Urothelium cell line (cell line): ENCODE results near the gene PHLPP1.

Experiments used
- DNase-seq: peaks from one replicate; pipeline ENCODE4 v3.0.0; 2011; ENCODE audit warnings: low spot score, mixed read lengths
- FAIRE-seq: peaks from 2 replicates; lab custom pipeline; 2011; peaks lifted over from hg19 to GRCh38; lab: Jason Lieb, UNC

PHLPP1 gene

DNA sequence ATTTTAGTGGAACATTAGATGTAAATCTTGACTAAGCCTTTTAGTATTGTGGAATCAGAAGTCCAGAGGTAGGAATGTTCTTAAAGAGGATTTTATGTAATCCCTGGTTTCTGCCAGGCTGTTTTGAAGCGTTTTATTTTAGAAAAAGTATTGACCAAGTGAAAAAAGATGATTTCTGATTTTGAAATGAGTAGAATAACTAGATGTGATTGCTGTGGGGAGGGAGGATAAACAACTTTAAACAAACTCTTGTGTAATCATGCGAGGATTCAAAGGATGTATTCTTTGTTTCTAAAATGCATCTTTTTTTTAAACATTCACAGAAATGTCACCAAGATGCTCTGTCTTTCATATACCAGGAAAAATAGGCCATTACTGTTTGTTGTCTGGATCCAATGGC, 53.9 kb downstream of the PHLPP1 start:
- DNase-seq (no peak), FAIRE-seq (no peak)

DNA sequence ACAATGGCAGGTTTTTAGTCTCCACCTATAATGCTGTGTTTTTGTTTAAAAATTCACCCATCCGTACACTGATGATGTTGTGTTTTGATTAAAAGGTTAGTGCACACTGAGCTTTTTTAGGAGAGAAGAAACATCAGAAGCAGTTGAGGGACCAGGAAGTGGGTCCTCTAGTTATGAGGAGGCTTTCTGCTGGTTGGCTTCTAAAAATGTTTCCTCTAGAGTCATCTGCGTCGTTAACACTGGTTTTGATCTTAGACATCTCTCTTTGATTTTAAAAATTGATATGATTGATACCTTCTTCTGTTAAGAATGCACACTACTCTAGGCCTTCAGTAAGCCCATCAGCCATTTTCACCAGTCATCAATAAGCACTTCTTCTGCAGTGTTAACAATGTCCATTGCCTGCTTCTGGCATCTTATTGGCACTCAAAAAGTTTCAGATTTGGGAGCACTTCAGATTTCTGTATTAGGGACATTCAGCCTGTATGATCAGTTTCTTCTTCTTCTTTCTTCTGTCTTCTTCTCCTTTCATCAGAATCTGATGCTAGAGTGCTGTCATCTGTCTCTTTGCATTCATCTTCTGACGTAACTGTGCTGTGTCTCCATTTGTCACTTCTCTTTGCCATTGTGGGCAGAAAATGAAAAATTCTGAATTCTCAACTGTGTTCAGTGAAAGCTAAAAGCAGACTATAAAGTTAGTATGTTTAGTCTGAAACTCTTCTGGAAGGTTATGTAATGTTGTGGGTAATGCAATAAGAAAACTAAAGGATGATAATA, 56.3 kb downstream of the PHLPP1 start:
- FAIRE-seq: no peak

DNA sequence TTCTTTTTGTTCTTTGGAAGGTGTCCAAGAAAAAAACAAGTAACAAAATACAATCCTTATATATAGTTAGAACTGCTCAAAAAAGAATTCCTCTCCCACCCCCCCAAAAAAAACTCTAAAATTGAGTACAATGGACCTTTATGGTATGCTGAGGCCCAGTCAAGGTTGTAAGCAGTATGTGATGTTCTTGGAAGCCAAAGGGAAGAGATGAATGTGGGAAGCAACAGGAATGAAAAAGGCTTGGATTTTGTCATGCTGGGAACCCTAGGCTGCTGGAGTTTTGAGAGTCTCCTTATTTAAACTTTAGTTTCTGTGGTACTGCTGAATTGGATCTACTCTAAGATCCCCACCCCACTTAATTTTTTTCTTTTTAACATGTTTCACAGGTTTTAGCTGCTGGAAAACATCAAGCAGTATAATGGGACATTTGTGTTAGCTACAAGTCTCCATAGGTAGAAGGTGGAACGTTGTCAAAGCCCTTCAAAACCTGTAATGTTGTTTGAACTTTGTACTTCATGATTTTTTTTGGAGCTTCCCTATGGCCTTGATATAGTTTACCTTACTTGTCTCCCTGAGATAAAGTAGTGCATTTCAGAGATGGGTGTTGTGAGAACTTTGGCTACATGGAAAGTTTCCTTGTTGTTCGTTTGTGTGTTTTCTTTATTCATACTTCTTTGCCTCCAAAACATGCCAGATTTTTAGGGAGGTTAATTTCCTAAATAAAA, 57.7 kb downstream of the PHLPP1 start:
- DNase-seq: no peak
- no peak for FAIRE-seq

More for the DNA sequence above, 56.3 kb downstream of the PHLPP1 start:
- DNase-seq: no peak

DNA sequence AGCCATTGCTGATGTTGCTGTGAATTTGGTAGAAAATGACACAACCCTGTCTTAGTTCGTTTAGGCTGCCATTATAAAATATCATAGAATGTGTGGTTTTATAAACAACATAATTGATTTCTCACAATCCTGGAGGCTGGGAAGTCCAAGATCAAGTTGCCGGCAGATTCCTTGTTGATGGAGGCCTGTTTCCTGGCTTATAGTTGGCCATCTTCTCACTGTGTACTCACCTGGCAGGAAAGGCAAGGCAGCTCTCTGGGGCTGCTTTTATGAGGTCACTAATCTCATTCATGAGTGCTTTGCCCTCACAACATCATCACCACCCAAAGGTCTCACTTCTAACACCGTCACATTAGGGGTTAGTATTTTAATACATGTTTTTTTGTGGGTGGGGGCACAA, 58.4 kb downstream of the PHLPP1 start:
- DNase-seq (no peak), FAIRE-seq (no peak)

DNA sequence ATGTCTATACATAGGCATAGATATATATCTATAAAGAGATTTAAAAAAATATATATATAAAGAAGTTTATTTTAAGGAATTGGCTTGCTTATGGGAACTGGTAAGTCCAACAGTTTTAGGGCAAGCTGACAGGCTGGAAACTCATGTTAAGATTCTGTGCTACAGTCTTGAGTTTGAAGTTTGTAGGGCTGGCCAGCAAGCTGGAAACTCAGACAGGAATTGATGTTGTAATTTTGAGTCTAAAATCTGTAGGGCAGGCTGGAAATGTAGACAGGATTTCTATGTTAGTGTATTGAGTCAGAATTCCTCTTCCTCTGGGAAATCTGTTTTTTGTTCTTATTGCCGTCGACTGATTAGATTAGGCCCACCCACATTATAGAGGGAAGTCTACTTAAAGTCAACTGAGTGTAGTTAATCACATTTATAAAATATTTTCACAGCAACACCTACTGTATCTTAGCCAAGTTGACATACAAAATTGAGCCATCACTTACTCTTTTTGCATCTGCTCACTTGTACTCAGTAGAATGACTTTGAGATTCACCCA, 60.8 kb downstream of the PHLPP1 start:
- DNase-seq (no peak), FAIRE-seq (no peak)

DNA sequence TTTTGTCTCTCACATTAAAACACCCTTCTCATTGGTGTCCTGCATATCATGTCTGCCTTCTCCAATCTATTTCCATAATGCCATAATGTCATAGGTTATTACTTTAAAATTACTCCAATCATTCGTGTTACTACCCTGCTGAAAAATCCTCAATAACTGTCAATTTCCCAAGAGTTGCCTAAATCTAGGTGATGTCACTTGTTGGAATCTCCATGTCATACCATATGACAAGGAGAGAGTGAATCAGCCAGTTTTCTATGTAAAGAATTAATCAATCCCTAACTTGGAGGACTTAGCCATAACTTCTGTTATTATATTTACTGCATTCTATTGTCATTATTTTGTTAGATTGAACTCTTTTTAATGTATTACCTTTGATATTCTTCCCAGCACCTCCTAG, 62.5 kb downstream of the PHLPP1 start:
- FAIRE-seq: no peak
- no peak for DNase-seq

DNA sequence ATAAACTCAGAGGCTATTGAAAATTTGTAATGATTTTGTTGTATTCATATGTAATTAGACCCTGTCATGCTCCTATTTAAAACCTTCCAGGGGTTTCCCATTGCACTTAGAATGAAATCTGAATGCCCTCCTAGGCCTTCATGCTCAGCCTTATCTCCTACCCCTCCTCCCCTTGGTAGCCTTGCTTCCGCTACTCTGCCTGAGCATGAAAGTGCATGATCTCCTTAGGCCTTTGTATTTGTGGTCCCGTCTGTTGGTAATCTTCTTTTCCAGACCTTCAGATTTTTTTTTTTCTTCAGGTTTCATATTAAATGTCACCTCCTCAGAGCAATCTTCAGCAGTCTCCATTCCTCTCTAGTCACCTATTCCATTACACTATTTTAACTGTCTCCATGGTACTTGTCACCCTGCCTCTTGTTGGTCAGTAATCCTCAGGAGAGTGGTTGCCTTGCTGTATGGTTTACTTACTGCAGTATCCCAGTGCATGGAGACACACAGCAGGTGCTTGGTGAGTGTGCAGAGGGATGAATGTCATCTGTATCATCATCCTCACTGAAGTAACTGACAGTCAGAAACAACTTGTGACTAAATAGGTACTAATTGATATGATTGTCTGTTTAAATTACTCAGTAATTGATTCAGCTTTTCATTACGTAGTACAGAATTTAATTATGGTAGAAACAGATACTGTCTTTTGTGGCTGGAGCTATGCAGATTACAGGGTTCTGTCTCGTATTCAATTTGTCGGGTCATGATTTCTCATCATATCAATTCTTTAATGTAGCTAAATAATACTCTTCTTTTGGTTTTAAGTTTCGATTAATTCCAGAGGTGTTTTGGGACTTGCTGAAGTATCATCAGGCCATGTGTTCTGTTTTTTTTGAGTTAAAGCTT, 63.9 kb downstream of the PHLPP1 start:
- FAIRE-seq (no peak), DNase-seq (no peak)

DNA sequence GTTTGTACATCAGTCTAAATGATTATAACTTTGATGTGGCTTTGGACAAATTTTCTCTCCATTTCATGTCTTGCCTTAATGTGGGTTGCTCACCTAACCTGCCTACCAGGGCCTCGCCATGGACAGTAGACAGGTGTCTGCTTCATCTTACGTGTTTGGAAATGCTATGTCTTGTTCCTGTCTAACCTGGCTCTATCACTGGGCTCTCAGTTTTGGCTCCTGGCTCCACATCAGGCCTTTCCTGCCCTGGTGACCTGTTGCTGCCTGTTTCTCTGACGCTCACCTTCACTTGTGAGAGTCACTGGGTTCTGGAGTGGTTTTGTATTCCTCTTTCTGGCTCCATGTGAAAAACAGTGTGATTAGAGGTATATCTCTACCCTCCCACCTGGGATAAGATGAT, 65.9 kb downstream of the PHLPP1 start:
- DNase-seq: no peak
- no peak for FAIRE-seq

DNA sequence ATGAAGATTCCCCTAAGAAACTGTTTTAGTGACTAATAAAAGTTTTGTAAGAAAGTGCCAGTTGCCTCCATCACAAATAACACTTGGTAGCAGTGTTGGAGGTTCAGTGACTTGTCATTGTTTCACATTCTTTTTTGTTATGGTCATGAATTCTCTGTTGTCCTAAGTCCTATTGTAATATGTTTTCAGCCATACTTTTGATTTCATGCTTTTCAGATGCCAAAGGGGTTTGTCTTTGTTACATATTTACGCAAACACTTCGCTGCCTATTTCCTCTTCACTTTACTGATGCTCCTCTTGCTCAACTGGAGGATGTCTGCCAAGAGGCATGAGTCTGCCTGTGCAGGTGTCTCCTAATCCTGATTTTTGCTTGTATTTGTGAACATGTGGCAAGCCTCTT, 66.6 kb downstream of the PHLPP1 start:
- DNase-seq (no peak), FAIRE-seq (no peak)

DNA sequence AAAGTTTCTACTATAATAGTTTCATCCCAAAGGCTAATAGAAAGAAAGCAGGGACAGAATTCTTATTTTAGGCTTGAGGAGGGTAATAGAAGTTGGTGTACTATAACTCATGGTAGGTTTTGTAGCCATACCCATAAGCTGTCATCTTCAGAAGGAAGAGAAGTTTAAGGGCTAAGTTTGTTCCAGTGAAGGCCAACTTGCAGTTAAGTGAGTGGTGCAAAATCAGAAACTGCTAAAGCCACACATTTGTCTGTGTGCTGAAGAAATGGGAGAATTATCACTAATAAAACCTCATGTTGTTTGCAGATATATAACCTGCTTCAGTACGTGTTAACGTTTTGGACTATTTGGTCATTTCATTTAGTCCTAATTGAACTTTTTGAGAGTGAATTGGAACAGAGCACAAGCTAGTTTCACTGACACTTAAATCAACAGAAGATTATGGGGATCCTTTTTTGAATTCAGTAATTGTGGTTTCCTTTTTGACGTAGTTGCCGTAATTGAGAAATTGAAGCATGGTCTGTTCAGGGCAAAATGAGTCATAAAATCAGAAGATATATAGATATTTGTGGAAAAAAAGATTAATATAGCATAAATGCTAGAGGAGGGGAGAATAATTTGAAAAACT, 69.1 kb downstream of the PHLPP1 start:
- no peak for DNase-seq
- no peak for FAIRE-seq

DNA sequence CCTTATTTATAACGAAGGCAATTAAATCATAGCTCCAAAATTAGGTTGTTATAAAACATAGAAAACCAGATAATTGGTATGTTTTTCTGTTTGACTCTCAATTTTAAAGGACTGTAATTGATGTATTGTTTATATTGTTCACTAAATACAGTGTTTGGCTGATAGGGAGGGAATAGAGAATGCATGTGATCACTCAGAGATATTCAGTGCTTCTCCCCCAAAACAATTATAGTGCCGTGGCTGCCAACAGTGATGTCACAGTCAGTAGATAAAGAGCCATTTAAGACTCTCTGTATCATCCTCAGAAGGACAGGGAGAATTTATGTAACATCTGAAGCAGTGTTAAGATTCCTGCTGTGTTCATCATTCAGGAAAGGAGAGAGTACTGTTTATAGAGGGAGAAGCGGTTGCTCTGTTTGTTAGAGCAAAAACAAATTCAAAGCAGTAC, 69.6 kb downstream of the PHLPP1 start:
- FAIRE-seq (no peak), DNase-seq (no peak)

DNA sequence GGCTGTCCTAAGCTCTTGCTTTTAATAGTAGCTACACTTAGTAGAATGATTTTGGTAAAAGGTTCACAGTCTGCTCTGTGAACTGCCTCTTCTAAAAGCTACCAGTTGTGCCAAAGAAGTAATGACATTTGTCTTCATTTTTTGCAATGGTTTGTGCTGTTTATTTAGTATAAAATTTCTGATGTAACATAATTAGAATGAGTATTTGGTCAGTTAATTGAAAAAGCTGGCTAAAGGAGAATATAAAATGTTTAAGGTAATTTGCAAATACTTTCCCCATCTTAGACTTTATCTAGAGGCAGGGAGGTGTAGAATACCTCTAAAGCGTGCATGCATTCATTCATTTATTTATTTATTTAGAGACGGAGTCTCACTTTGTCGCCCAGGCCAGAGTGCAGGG, 71.3 kb downstream of the PHLPP1 start:
- DNase-seq (no peak), FAIRE-seq (no peak)

DNA sequence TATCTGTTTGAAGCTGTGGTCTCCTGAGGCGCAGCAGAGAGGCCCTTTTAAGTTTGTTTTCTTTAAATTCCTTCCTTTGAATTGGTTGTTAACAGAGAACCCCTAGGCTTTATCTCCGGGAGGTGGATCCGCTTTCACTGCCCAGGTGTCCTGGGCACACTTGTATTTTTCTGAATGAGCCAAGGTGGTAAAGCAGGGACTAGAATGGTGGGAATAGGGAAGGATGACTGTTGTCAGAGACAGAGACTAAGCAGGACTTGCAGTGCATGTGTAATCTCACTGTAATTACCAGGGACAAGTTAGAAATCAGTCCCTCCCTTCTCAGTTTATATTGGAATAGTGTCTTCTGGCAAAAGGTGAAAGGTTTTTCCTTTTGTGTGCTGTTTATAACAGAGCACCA, 72.8 kb downstream of the PHLPP1 start:
- no peak for DNase-seq
- FAIRE-seq: no peak

DNA sequence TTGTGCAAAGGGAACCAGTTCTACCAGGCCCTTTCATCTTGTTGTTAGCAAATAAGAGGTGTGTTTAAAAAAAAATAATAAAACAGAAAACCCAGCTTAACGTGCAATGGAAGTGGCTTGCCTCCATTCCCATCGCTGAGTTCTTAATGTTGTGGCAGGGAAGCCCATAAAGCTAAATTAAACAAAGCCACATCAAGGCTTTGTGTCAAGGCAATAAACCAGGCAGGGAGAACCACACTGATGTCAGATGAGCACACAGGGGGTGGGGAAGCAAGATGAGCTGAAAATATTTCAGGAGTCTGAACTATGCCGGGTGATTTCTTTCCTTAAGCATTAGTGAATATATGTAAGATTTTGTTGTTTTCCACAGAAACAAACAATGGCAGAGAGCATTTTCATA, 73.5 kb downstream of the PHLPP1 start:
- no peak for DNase-seq

DNA sequence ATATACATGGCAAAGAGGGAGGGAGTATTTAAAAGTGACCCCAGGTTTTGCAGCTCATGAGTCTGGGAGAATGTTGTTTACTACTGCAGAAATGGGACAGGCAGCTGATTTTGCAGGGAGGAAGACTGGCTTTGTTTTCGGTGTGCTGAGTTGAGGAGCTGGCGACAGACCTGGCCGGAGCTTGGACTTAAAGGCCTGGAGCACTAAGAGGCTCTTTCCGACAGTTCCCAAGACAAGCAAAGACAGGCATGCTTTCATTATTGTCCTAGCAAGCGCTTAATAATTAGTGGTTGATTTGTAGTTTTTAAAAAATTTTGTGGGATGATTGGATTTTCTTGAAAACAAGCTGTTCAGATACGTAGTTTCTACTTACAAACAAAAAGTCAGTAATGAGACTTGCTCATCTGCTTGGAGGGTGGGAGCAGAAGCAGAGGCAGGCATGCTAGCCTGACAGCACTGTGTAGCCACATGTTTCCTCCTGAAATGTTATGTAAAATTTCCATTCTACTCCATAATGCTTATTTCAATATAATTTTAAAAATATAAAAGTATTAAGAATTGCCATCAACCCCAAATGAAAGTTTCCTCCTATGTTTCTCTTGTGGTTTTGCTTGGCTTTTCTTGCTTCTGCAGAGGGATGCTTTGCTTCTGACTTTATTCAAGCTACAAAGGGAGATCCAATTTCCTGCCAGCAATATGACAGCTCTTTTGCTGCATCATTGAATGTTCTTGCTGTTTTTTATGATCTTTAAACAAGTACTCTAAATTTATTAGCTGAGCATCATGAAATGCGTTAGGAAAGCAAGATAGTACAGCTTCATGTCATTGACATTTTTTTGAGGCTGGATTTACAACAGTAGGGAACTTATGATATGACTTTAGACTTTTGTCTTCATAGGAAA, 75.8 kb downstream of the PHLPP1 start:
- FAIRE-seq: no peak
- DNase-seq: no peak

More for the DNA sequence above, 73.5 kb downstream of the PHLPP1 start:
- no peak for FAIRE-seq

DNA sequence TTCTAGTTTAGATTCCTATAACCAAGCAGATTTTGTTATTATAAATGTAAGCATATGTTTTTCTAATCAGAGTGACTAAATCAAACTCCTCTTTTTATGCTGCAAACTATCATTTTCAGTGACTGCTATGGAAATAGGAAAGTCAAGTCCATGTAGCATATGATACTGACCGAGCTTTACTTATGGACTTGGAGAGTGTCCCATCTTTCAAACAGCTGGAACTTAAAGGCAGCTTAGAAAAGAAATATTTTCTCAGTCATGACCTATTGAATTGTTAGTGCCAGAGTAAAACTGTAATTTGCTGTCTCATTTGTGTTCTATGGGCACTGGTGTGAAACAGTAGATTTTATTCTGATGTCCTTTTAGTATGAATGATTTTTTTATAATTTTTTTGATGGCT, 76.7 kb downstream of the PHLPP1 start:
- no peak for FAIRE-seq

DNA sequence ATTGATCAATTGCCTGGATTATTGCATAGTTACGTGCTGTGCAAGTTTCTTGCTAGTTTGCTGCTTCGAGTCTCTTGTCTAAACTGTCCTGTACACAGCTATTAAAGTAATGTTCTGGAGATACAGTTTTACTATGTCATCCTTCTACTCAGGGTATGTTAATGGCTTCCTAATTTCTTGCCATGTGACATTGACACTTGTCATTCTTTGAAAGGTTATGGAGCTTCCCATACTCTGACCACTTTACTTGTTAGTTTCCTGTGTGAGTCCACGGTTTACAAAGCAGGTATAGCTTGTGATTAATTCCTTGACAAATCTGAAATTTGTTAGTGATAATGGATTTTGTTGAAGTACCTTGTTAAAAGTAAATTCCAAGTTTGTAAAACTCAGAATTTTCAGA, 80.5 kb downstream of the PHLPP1 start:
- DNase-seq (no peak), FAIRE-seq (no peak)

More for the DNA sequence above, 76.7 kb downstream of the PHLPP1 start:
- DNase-seq: no peak

DNA sequence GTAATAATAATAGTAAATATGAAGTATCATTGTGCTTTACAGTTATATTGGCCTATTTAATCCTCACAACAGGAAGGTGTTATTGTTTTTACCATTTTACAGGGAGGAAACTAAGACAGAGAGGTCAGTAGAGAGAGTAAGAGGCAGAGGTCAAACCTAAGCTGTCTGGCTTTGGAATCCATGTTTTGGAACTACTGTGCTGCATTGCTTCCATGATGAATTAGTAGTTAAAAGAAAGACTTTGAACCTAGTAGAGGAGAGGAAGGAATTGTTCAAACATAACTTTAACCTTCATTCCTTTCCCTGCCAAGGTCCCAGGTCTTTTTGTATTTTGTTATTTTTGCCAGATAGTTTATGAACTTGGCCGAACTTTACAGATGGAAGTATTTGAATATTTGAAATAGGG, 80.9 kb downstream of the PHLPP1 start:
- DNase-seq (no peak), FAIRE-seq (no peak)

DNA sequence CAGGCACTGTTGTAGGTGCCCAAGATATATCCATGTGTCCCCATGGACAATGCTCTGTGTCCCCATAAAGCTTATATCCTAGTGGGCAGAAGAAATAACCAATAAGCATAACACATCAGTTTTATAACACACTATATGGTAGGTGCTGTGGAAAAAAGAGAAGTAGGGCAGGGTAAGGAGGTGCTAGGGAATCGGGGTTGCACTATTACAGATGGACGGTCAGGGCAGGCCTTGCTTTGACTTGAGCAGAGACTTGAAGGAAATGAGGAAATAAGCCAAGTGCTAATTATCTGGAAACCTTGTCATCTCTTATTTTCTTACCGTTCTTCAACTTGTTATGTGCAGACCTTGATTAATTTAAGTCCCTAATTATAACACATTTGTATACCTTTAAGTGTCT, 82.0 kb downstream of the PHLPP1 start:
- DNase-seq (no peak), FAIRE-seq (no peak)

DNA sequence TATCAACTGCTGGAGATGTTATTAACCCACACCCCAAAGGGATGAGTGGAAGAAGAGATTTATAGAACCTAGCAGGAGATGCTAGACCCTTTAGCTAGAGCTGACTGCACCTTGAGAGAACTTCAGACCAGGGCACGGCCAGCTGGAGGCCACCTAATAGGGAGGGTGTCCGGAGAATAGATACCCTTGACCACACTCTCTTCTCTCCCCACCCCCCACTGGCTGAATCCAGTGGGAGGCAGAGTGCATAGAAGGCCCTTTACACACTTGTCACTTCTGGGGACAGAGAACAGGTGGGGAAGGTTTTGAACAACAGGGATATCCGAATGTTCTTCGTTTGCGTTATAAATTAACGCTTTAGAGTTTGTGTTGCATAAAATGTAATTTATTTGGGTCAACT, 84.6 kb downstream of the PHLPP1 start:
- DNase-seq (no peak), FAIRE-seq (no peak)
